ENCODE measurements around the gene ATXN7L3. TPM values are rescaled to one million over a fixed set of nuclear protein-coding genes. Genes with fewer than 3 reads are reported as not detected.
A peak's percentile ranks its signal among the peaks of the same experiment; 100 is the strongest.

The ATXN7L3 gene
- total RNA-seq, 2 experiments from 2014 or later: 106 to 122 TPM

DNA sequence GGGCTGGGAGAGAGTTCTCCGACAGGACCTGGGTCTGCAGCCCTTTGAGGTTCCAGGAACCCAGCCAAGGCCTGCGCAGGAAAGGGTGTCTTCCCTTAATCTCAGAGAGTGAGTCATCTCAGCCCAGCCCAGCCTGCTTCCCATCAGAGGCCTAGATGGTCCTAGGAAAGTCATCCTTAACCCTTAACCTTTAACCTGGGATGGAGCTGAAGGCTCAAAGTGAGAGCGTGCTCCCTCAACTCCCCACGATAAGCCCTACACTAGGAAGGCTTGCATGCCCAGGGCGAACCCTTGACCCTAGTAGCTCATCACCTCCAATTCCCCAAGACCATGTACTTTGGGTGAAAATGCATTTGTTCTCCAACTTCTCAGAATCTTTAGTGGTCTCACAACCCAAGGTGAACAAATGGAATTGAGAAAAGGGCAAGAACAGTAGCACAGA, 4.8 kb upstream of the ATXN7L3 start:
- H3K27ac Mint-ChIP-seq: no peak overlapping the region
- no peak overlapping the region for H3K4me3 Mint-ChIP-seq
- no peaks in the 10 kb centered on the region for H3K9me3 Mint-ChIP-seq (ENCODE audit: low read depth)
- H3K4me1 Mint-ChIP-seq: peaks cover 33% of the 10 kb centered on the region
- H3K27me3 Mint-ChIP-seq: no peaks in the 10 kb centered on the region
- CTCF ChIA-PET: interaction anchor here (0.8 to 4.4 kb wide), 20 partner anchors 9 to 182 kb away, joined by 3 to 40 read pairs (median 6); partner anchors contain the start of genes GRN, HDAC5, TMUB2 and UBTF
- ATAC-seq: no peak
- H3K36me3 Mint-ChIP-seq: peaks cover 23% of the 10 kb centered on the region
- DNase-seq: no peak

DNA sequence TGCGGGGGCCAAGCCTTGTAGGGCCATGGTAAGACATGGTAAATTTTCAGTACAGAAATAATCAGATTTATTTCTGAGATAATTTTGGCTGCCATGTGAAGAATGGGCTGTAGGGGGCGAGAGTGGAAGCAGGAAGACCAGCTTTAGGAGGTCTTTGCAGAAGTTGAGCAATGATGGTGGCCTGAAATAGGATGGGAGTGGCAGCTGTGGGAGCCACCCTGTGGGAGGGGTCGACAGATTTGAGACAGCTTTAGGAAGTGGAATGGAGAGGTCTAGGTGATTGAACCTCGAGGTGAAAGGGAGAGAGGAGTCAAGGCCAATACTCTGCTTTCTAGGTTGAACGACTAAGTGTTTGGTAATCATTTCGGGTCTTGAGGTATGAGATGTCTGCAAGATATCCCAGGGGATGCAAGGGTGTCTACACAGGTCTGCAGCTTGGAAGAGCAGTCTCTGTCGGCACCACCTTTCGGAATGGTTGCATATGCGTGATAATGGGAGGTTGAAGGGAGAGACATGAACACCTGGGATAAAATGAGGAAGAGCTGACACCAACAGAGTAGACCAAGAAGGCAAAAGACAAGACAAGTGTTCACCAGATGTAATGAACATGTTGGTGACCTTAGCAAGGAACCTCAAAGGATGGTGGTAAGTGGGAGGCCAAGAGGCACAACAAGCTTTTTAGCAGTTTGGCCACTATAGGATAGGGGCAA, 4.2 kb upstream of the ATXN7L3 start:
- H3K36me3 Mint-ChIP-seq: peaks cover 19% of the 10 kb centered on the region
- H3K27ac Mint-ChIP-seq: peak overlapping the region; percentile 64
- CTCF ChIA-PET: interaction anchor here (0.7 to 4.4 kb wide), 22 partner anchors 8 to 183 kb away, joined by 3 to 40 read pairs (median 4); partner anchors contain the start of genes GRN, HDAC5, TMUB2 and UBTF
- H3K4me1 Mint-ChIP-seq: peaks cover 33% of the 10 kb centered on the region
- no peaks in the 10 kb centered on the region for H3K27me3 Mint-ChIP-seq
- H3K9me3 Mint-ChIP-seq (ENCODE audit: low read depth): no peaks in the 10 kb centered on the region
- ATAC-seq (no peak), DNase-seq (peak; percentile 80)
- no peak overlapping the region for H3K4me3 Mint-ChIP-seq

DNA sequence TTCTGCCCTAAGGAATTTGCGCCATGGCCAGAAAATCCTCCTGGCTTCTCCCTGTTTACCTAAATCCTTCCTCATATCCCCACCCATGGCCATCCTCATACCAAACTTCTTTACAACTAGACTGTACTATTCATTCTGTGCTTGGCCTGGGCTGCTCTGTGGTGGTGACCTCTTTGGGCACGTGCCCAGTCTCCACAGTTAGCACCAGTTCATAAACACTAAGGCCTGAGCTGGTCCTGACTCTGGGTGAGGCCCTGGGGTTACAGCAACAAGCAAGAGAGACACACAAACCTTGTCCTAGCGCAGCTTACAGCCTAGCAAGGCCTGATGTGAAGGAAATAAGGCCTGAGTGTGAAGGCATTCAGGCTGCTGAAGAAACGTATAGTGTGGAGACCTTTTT, 3.1 kb upstream of the ATXN7L3 start:
- CTCF ChIA-PET: interaction anchor here (1.0 to 6.6 kb wide), 10 partner anchors 7 to 160 kb away, joined by 3 to 67 read pairs (median 8); partner anchors contain the start of genes SLC25A39, TMUB2 and UBTF
- Mint-ChIP-seq H3K4me3 (no peak overlapping the region), H3K27ac (no peak overlapping the region), H3K36me3 (peaks cover 11% of the 10 kb centered on the region), H3K9me3 (ENCODE audit: low read depth) (no peaks in the 10 kb centered on the region), H3K27me3 (no peaks in the 10 kb centered on the region), H3K4me1 (peaks cover 33% of the 10 kb centered on the region)
- ATAC-seq (no peak), DNase-seq (no peak)

DNA sequence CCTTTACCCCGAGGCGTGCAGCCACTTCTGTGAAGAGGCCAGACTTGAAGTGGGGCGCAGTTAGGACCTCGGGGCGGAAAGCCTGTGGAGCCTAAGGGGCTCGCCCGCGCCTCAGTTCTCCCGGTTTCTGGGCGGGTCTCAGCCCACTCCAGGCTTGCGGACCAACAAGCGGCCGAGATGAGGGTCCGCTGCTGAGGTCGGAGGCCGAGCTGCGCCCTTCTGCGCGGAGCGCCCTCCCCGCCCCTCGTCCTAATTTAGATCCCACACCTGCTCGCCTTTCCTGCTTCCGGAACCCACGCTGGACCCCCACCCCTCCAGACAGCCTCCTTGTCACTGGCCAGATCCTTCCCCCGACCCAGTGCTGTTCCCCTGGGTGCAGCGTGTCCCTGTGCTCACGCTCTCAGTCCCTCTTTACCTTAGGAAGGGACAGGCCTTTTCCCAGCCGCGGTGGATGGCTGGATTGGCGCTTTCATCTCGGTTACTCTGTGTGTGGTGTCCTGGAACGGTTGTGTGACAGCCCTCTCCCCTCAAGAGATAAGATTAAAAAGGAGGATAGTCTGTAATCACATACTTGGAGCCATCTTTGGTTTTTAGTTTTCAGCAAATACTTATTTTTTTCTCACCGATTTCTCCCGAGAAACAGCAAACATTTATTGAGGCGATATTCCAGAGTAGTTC, 933 bp upstream of the ATXN7L3 start:
- Mint-ChIP-seq H3K9me3 (ENCODE audit: low read depth) (no peaks in the 10 kb centered on the region), H3K4me1 (peaks cover 40% of the 10 kb centered on the region), H3K27me3 (no peaks in the 10 kb centered on the region), H3K36me3 (peaks cover 11% of the 10 kb centered on the region), H3K27ac (peak overlapping the region; percentile 94), H3K4me3 (peak overlapping the region; percentile 89)
- no peak for ATAC-seq
- CTCF ChIA-PET: interaction anchor here (1.8 to 6.6 kb wide), 6 partner anchors 10 to 145 kb away, joined by 5 to 67 read pairs (median 22); partner anchors contain the start of genes GRN, SLC25A39 and TMUB2
- no peak for DNase-seq

DNA sequence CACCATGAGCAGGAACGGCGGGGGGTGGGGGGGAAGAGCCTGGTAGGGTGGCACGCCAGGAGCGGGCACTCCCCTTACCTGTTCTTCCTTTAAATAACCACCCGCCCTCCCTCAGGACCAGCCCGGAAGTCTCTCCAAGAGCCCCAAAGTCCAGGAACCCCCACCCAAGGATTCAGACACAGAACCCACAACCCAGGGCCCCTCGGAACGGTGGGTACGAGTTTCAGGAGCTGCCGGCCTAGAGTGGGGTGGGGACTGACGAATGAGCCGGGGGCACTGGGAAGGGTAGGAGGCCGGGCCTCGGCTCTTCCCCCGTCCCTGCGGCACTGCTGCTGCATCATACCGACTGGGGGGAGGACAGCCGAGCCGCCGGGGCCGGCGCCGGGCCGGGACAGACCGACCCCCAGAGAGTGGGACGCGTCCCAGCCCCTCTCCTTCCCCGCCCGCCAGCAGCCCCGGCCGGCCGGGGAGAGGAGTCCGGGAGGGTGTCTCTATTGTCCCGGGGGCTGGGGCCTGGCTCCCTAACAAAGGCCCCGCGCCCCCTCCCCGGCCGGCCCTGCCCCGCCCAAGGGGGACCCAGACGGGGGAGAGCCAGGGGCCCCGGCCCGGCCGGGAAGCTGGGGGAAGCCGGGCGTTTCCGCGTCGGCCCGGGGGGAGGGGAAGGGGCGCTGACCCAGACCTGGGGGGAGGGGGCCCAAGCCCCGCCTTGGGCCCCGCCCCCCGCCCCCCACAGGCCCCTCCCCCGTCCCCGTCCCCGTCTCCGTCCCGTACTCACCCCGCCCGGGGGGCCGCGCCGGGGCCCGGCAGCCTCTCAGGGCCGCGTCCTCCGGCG, 747 bp downstream of the ATXN7L3 start:
- CTCF ChIA-PET: interaction anchor here (0.7 to 6.6 kb wide), 9 partner anchors 11 to 155 kb away, joined by 3 to 67 read pairs (median 6); partner anchors contain the start of genes TMUB2 and UBTF
- Mint-ChIP-seq H3K36me3 (peaks cover 18% of the 10 kb centered on the region), H3K27ac (peak overlapping the region; percentile 90), H3K4me3 (peak overlapping the region; percentile 83), H3K9me3 (ENCODE audit: low read depth) (no peaks in the 10 kb centered on the region), H3K27me3 (no peaks in the 10 kb centered on the region), H3K4me1 (peaks cover 37% of the 10 kb centered on the region)
- DNase-seq: peak; percentile 71
- peak; percentile 15 for ATAC-seq

DNA sequence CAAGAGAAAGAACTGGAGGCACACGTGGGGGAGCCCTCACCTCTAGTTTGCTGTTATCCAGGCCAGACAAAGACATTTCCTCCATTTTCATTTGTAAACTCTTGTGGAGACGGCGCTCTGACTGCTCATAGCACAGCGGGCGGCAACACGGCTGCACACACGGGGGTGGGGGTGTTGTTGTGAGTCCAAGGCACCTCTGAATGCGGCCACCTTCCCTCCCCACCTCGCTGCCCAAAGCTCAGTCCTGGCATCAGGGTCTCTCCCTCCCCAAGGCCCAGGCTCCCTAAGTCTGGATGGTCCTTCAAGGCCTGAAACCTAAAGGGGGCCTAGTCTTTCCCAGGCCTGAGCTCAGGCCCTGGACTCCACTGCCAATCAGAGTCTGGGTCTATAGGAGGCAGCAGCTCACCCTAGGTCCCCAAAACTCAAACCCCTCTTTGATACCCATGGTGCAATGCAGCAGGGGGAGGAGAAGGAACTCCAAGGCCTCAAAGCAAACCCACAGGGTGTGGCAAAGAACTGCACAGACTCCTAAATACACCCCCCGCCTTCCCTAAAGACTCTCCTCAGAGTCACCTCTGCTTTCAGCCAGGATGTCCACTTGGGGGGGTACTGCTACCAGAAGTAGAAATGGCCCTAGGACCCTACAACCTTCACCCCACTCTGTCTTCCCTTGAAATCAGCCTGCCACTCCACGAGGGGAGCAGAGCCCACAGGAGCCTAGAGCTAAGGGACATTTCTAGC, 1.5 kb downstream of the ATXN7L3 start:
- Mint-ChIP-seq H3K27ac (peak overlapping the region; percentile 90), H3K4me1 (peaks cover 30% of the 10 kb centered on the region), H3K36me3 (peaks cover 18% of the 10 kb centered on the region), H3K4me3 (peak overlapping the region; percentile 83), H3K9me3 (ENCODE audit: low read depth) (no peaks in the 10 kb centered on the region), H3K27me3 (no peaks in the 10 kb centered on the region)
- DNase-seq (peak; percentile 81), ATAC-seq (peak; percentile 20)
- CTCF ChIA-PET: interaction anchor here (0.7 to 6.6 kb wide), 9 partner anchors 12 to 156 kb away, joined by 3 to 67 read pairs (median 6); partner anchors contain the start of genes TMUB2 and UBTF

DNA sequence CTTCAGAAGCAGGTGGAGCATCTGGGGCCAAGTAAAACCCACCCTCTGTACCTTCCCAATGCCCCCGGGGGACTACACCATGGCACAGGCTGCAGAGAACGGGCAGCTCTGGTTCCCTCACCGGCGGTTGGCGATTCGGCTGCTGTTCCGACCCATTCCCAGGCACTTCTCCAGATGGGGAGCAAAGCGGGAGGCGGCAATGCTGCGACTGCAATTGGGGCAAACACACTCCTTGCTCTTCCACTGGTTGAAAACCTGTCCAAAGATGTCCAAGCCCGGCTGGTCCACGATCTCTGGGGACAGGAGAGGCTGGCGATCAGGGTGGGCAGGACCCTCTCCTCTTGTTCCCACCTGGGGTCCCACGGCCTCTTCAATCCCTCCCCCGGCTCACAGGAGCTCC, 2.6 kb downstream of the ATXN7L3 start:
- Mint-ChIP-seq H3K27me3 (no peaks in the 10 kb centered on the region), H3K4me1 (peaks cover 24% of the 10 kb centered on the region), H3K4me3 (peak overlapping the region; percentile 83), H3K27ac (peak overlapping the region; percentile 90), H3K36me3 (peaks cover 18% of the 10 kb centered on the region), H3K9me3 (ENCODE audit: low read depth) (no peaks in the 10 kb centered on the region)
- ATAC-seq (no peak), DNase-seq (no peak)
- CTCF ChIA-PET: interaction anchor here (1.7 to 6.6 kb wide), 3 partner anchors 11 to 154 kb away, joined by 5 to 67 read pairs (median 32); partner anchors contain the start of gene TMUB2

DNA sequence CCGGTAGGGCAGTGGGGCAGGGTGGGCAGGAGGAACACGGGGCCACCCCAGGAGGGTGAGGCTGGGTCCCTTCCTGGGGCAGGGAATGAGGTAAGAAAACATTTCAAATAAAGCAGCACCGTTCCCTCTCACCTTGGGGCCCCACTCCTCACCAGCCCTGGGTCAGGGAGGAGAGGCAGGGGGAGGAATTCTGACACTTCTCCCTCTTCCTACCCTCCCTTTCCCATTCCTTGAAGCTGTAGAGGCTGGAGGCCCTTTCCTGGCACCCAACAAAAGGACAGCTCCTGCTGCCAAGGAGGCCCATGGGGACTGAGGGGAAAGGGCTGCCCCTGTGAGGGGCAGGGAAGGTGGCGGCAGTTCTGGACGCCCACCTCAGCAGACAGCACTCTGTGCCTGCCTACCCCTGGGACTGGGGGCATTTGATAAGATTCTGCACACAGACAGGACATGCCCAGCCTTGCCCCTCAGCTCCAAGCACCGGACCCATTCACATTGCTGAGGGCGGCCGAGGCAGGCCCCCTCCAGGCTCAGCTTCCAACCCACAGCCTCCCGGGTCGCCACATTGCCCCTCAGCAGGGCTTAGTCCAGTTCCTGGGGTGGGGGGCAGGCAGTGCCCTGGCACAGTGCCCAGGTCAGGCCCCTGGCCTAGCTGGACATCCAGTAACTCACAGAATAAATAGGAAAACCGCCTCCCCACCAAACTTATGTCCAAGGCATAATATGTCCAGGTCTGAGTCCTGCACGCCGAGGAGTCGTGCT, 6.2 kb downstream of the ATXN7L3 start:
- no peaks in the 10 kb centered on the region for H3K27me3 Mint-ChIP-seq
- no peak for ATAC-seq
- no peak for DNase-seq
- peaks cover 26% of the 10 kb centered on the region for H3K36me3 Mint-ChIP-seq
- H3K4me3 Mint-ChIP-seq: no peak overlapping the region
- H3K9me3 Mint-ChIP-seq (ENCODE audit: low read depth): no peaks in the 10 kb centered on the region
- no peak overlapping the region for H3K27ac Mint-ChIP-seq
- CTCF ChIA-PET: interaction anchor here (1.8 kb wide), 1 partner anchor 17 kb away, joined by 5 read pairs; no protein-coding TSS in a partner anchor
- H3K4me1 Mint-ChIP-seq: peaks cover 19% of the 10 kb centered on the region

DNA sequence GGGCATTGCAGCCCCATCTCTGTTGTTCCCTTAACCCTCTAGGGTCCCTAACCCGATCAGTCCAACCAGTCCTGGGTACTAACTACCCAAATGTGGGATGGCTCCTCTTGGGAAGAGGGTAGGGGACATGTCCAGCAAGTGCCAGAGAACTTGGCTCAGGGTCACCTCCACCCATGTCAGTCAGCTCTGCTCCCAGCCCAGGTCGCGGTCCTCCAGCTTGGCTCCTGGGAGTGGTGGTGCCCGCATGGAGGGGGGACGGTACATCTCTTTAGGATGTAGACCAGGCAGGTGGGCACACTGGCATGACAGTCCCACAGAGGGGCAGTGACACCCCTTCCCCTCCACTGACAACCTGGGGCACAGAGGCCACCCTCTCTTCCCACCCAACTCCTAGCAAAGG, 6.9 kb downstream of the ATXN7L3 start:
- Mint-ChIP-seq H3K27ac (no peak overlapping the region), H3K4me3 (no peak overlapping the region), H3K27me3 (no peaks in the 10 kb centered on the region), H3K4me1 (peaks cover 21% of the 10 kb centered on the region), H3K36me3 (peaks cover 25% of the 10 kb centered on the region), H3K9me3 (ENCODE audit: low read depth) (no peaks in the 10 kb centered on the region)
- CTCF ChIA-PET: interaction anchor here (1.8 kb wide), 1 partner anchor 17 kb away, joined by 5 read pairs; no protein-coding TSS in a partner anchor
- ATAC-seq (no peak), DNase-seq (no peak)

DNA sequence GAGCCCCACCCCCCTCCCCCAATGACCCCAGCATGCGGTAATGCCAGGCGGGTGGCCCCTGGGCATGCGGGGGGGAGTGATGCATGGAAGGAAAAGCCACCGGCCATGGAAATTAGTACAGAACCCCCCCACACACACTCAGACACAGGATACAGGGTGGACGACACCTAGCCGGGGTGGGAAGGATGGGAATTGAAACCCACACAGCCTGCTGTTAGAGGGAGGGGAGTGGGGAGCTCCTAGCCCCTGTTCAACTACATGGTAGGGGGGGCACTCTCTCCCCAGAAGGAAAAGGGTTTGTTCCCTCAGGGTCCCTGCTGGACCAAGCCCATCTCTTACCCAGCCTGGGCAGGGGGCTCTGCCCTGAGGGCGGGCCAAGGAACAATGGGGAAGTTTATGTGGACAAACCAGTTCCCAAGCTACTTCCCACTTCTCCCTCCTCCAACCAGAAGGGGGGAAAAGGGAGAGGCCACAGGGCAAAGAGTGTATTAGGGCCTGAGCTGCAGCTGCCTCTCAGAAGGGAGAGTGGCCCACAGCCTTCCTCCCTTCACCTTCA, 7.7 kb downstream of the ATXN7L3 start:
- H3K4me3 Mint-ChIP-seq: no peak overlapping the region
- H3K27me3 Mint-ChIP-seq: no peaks in the 10 kb centered on the region
- H3K36me3 Mint-ChIP-seq: peaks cover 20% of the 10 kb centered on the region
- no peaks in the 10 kb centered on the region for H3K9me3 Mint-ChIP-seq (ENCODE audit: low read depth)
- CTCF ChIA-PET: interaction anchor here (1.4 kb wide), 1 partner anchor 12 kb away, joined by 4 read pairs; no protein-coding TSS in a partner anchor
- H3K27ac Mint-ChIP-seq: no peak overlapping the region
- no peak for ATAC-seq
- no peak for DNase-seq
- H3K4me1 Mint-ChIP-seq: peaks cover 19% of the 10 kb centered on the region

DNA sequence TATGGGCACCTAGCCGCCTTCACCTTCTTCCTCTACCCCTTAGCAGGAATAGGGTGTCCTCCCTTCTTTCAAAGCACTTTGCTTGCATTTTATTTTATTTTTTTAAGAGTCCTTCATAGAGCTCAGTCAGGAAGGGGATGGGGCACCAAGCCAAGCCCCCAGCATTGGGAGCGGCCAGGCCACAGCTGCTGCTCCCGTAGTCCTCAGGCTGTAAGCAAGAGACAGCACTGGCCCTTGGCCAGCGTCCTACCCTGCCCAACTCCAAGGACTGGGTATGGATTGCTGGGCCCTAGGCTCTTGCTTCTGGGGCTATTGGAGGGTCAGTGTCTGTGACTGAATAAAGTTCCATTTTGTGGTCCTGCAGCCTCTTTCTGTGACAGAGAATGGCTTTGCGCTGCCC, 8.3 kb downstream of the ATXN7L3 start:
- no peaks in the 10 kb centered on the region for H3K27me3 Mint-ChIP-seq
- peaks cover 19% of the 10 kb centered on the region for H3K36me3 Mint-ChIP-seq
- H3K4me3 Mint-ChIP-seq: no peak overlapping the region
- ATAC-seq (no peak), DNase-seq (no peak)
- H3K4me1 Mint-ChIP-seq: peaks cover 17% of the 10 kb centered on the region
- H3K9me3 Mint-ChIP-seq (ENCODE audit: low read depth): no peaks in the 10 kb centered on the region
- CTCF ChIA-PET: interaction anchor here (1.4 kb wide), 1 partner anchor 13 kb away, joined by 4 read pairs; no protein-coding TSS in a partner anchor
- peak overlapping the region; percentile 26 for H3K27ac Mint-ChIP-seq
